Measurements from ENCODE around the gene GPR42.
A peak's percentile ranks its signal among the peaks of the same experiment; 100 is the strongest.
"Not testable (repeated sequence)": the region's sequence is repeated elsewhere in the genome, so short reads cannot be mapped to it uniquely, and the experiment has no call there.

Gene GPR42

GRCh38 chr19:35397064-35397463 lies 26.2 kb downstream of the GPR42 start:
- no peak for DNase-seq

GRCh38 chr19:35398570-35398969 lies 27.7 kb downstream of the GPR42 start:
- DNase-seq = no peak

- DNase-seq = no peak
These were observed 28.4 kb downstream of the GPR42 start for GRCh38 chr19:35399231-35399630.

- DNase-seq = no peak
These were observed 29.3 kb downstream of the GPR42 start for GRCh38 chr19:35399948-35400772.

GRCh38 chr19:35400773-35401100 lies 29.9 kb downstream of the GPR42 start:
- no peak for DNase-seq

GRCh38 chr19:35401416-35401815 lies 30.5 kb downstream of the GPR42 start:
- DNase-seq = not testable (repeated sequence)

- DNase-seq = no peak
These were observed 32.4 kb downstream of the GPR42 start for GRCh38 chr19:35403116-35403760.

- DNase-seq = peak; percentile 56 to 77
These were observed 34.2 kb downstream of the GPR42 start for GRCh38 chr19:35404879-35405622.

GRCh38 chr19:35407619-35408018 lies 36.8 kb downstream of the GPR42 start:
- no peak for DNase-seq

GRCh38 chr19:35408284-35409171 lies 37.7 kb downstream of the GPR42 start:
- DNase-seq = no peak

- DNase-seq = no peak
These were observed 38.3 kb downstream of the GPR42 start for GRCh38 chr19:35409191-35409590.

- DNase-seq = no peak
These were observed 39.6 kb downstream of the GPR42 start for GRCh38 chr19:35410487-35410886.

GRCh38 chr19:35414442-35414841 lies 43.6 kb downstream of the GPR42 start:
- no peak for DNase-seq

GRCh38 chr19:35416331-35416730 lies 45.5 kb downstream of the GPR42 start:
- DNase-seq = no peak

GRCh38 chr19:35417278-35417677 lies 46.4 kb downstream of the GPR42 start:
- DNase-seq = no peak

- peak; percentile 40 to 52 for DNase-seq
These were observed 47.1 kb downstream of the GPR42 start for GRCh38 chr19:35417713-35418534.

GRCh38 chr19:35419046-35419445 lies 48.2 kb downstream of the GPR42 start:
- no peak for DNase-seq

GRCh38 chr19:35419805-35420204 lies 48.9 kb downstream of the GPR42 start:
- no peak for DNase-seq

- no peak for DNase-seq
These were observed 50.5 kb downstream of the GPR42 start for GRCh38 chr19:35421362-35421761.
